NCI-H510A treated with DMSO at 0.1 percent for 48 hours (cell line): Measurements from ENCODE around the gene ATP9B.

Source experiments
- DNase-seq: peaks from one replicate; lab custom pipeline; 2025; lab: John Stamatoyannopoulos, UW

ATP9B gene

GRCh38 chr18:79380816-79381806, 311.9 kb downstream of the ATP9B start:
- DNase-seq = no peak

GRCh38 chr18:79381811-79382311, 312.7 kb downstream of the ATP9B start:
- DNase-seq = no peak

GRCh38 chr18:79382681-79383387, 313.6 kb downstream of the ATP9B start:
- no peak for DNase-seq

- DNase-seq = no peak
These were observed 314.3 kb downstream of the ATP9B start for GRCh38 chr18:79383388-79384056.

GRCh38 chr18:79384151-79384807, 315.1 kb downstream of the ATP9B start:
- no peak for DNase-seq

- no peak for DNase-seq
These were observed 315.6 kb downstream of the ATP9B start for GRCh38 chr18:79384834-79385233.

- no peak for DNase-seq
These were observed 316.1 kb downstream of the ATP9B start for GRCh38 chr18:79385326-79385707.

GRCh38 chr18:79385708-79386341, 316.6 kb downstream of the ATP9B start:
- DNase-seq = no peak

GRCh38 chr18:79386547-79386946, 317.4 kb downstream of the ATP9B start:
- DNase-seq = no peak

- DNase-seq = no peak
These were observed 318.0 kb downstream of the ATP9B start for GRCh38 chr18:79387214-79387613.

GRCh38 chr18:79387615-79388014, 318.4 kb downstream of the ATP9B start:
- DNase-seq = no peak

- no peak for DNase-seq
These were observed 318.8 kb downstream of the ATP9B start for GRCh38 chr18:79388043-79388442.

- DNase-seq = no peak
These were observed 320.5 kb downstream of the ATP9B start for GRCh38 chr18:79389689-79390088.

GRCh38 chr18:79392226-79392625, 323.0 kb downstream of the ATP9B start:
- DNase-seq = no peak

- DNase-seq = no peak
These were observed 324.0 kb downstream of the ATP9B start for GRCh38 chr18:79393181-79393634.

- no peak for DNase-seq
These were observed 324.7 kb downstream of the ATP9B start for GRCh38 chr18:79393635-79394533.

GRCh38 chr18:79394534-79395307, 325.5 kb downstream of the ATP9B start:
- DNase-seq = no peak

GRCh38 chr18:79395308-79395640, 326.1 kb downstream of the ATP9B start:
- no peak for DNase-seq

GRCh38 chr18:79395761-79396404, 326.7 kb downstream of the ATP9B start, which contains the start of gene NFATC1:
TSS of gene NFATC1 (plus strand) at chr18:79395930. CDS start at chr18:79396225, 295 bp downstream.
- DNase-seq = no peak
